ENCODE measurements around the gene KSR2. TPM values are rescaled to one million over a fixed set of nuclear protein-coding genes. Genes with fewer than 3 reads are reported as not detected.

Gene KSR2
- total and polyA plus RNA-seq, 2 of the 4 experiments (the other 2 are of a cell fraction), result not detected

- Histone ChIP-seq H4K20me1 (ENCODE audit: insufficient read depth, low read length) (no peaks in the 10 kb centered on the region), H2AK5ac (ENCODE audit: low read depth, low read length) (no peak overlapping the region), H4K8ac (ENCODE audit: low read depth in 2 of 2, low read length in 2 of 2) (no peak overlapping the region), H2AK9ac (replicated peaks; ENCODE audit: low read depth, low read length, poor library complexity) (no peak overlapping the region), H3K56ac (ENCODE audit: extremely low read depth, insufficient read depth, low read length) (no peak overlapping the region), H3K4ac (ENCODE audit: low read depth, low read length) (no peak overlapping the region), H3K4me1 (ENCODE audit: control insufficient read depth, insufficient read depth, low read length) (no peaks in the 10 kb centered on the region), H3K27ac (ENCODE audit: insufficient read depth, low read length) (no peak overlapping the region), H3K4me3 (ENCODE audit: insufficient read depth, low read depth, low read length) (no peak overlapping the region), H2BK5ac (ENCODE audit: low read depth, low read length, poor library complexity, severe bottlenecking) (no peak overlapping the region), H2BK20ac (ENCODE audit: low read depth, low read length) (no peak overlapping the region), H3K4me2 (ENCODE audit: low read depth, low read length) (no peak overlapping the region), H4K91ac (ENCODE audit: insufficient read depth, low read depth, low read length) (no peak overlapping the region), H3K14ac (replicated peaks; ENCODE audit: low read depth, low read length) (no peak overlapping the region), H2BK120ac (ENCODE audit: low read depth, low read length) (no peak overlapping the region), H3K23ac (ENCODE audit: low read depth, low read length) (no peak overlapping the region), H3K9me3 (ENCODE audit: control insufficient read depth, insufficient read depth, low read length) (peaks cover 29% of the 10 kb centered on the region), H4K5ac (ENCODE audit: low read depth, low read length) (no peak overlapping the region), H2BK15ac (ENCODE audit: low read depth, low read length) (no peak overlapping the region), H3K18ac (ENCODE audit: low read depth, low read length) (no peak overlapping the region), H3K9me1 (ENCODE audit: insufficient read depth, low read length) (no peaks in the 10 kb centered on the region), H3K9ac (ENCODE audit: low read depth, low read length) (no peak overlapping the region), H3K79me1 (ENCODE audit: low read depth in 1 of 2, low read length in 2 of 2) (no peaks in the 10 kb centered on the region), H2AFZ (replicated peaks; ENCODE audit: low read length, poor library complexity) (no peak overlapping the region), H3K36me3 (ENCODE audit: control insufficient read depth, insufficient read depth, low read length) (no peaks in the 10 kb centered on the region), H3K27me3 (ENCODE audit: control insufficient read depth, insufficient read depth, low read length) (no peaks in the 10 kb centered on the region)
- no TSS peak for BruUV-seq (replicated peaks)
- 0% methylated on average over 1 of the region's 2 CpGs; no CpG with 5 or more reads in 1 of the 2 experiments for WGBS, 2 experiments (ENCODE audit: extremely low coverage in 2 of 2, insufficient read length in 1 of 2)
- in situ Hi-C loops (cut with MboI; ENCODE audit: low sequenced_read_pairs) (no loop called here), intact Hi-C loops (cut with micrococcal nuclease) (no loop called here), dilution Hi-C loops (cut with HindIII; ENCODE audit: low sequenced_read_pairs, unreplicated experiment) (no loop called here)
- POLR2A ChIA-PET (ENCODE audit: unreplicated experiment), result no interaction called here
- DNase-seq (no peak), ATAC-seq (ENCODE audit: low read depth) (no peak)
- TF ChIP-seq POLR2A (IDR thresholded peaks at IDR 0.05; ENCODE audit: low read depth, low read length) (no peak), BHLHE40 (IDR thresholded peaks at IDR 0.05; ENCODE audit: low read depth, low read length) (no peak), CHD1 (IDR thresholded peaks at IDR 0.05; ENCODE audit: low read depth, low read length) (no peak), MAFK (IDR thresholded peaks at IDR 0.05; ENCODE audit: low read depth, low read length) (no peak), CEBPB (IDR thresholded peaks at IDR 0.05; ENCODE audit: low read depth, low read length) (no peak), USF2 (IDR thresholded peaks at IDR 0.05; ENCODE audit: low read depth, low read length) (no peak), FOS (IDR thresholded peaks at IDR 0.05; ENCODE audit: low read depth, low read length) (no peak), MXI1 (IDR thresholded peaks at IDR 0.05; ENCODE audit: borderline replicate concordance, low read depth, low read length) (no peak), RFX5 (IDR thresholded peaks at IDR 0.05; ENCODE audit: low read depth, low read length) (no peak), MAZ (IDR thresholded peaks at IDR 0.05; ENCODE audit: borderline replicate concordance, low read depth, low read length) (no peak), RCOR1 (IDR thresholded peaks at IDR 0.05; ENCODE audit: insufficient replicate concordance, low read length) (no peak), SMC3 (IDR thresholded peaks at IDR 0.05; ENCODE audit: low read depth, low read length) (no peak), RAD21 (IDR thresholded peaks at IDR 0.05; ENCODE audit: low read length) (no peak), NFE2L2 (IDR thresholded peaks at IDR 0.05; ENCODE audit: low read depth, low read length) (no peak)
- TF ChIP-seq, protein P1, sequence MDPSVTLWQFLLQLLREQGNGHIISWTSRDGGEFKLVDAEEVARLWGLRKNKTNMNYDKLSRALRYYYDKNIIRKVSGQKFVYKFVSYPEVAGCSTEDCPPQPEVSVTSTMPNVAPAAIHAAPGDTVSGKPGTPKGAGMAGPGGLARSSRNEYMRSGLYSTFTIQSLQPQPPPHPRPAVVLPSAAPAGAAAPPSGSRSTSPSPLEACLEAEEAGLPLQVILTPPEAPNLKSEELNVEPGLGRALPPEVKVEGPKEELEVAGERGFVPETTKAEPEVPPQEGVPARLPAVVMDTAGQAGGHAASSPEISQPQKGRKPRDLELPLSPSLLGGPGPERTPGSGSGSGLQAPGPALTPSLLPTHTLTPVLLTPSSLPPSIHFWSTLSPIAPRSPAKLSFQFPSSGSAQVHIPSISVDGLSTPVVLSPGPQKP (IDR thresholded peaks at IDR 0.05; ENCODE audit: borderline replicate concordance, low read depth, low read length), result no peak
- TF ChIP-seq, protein P2, sequence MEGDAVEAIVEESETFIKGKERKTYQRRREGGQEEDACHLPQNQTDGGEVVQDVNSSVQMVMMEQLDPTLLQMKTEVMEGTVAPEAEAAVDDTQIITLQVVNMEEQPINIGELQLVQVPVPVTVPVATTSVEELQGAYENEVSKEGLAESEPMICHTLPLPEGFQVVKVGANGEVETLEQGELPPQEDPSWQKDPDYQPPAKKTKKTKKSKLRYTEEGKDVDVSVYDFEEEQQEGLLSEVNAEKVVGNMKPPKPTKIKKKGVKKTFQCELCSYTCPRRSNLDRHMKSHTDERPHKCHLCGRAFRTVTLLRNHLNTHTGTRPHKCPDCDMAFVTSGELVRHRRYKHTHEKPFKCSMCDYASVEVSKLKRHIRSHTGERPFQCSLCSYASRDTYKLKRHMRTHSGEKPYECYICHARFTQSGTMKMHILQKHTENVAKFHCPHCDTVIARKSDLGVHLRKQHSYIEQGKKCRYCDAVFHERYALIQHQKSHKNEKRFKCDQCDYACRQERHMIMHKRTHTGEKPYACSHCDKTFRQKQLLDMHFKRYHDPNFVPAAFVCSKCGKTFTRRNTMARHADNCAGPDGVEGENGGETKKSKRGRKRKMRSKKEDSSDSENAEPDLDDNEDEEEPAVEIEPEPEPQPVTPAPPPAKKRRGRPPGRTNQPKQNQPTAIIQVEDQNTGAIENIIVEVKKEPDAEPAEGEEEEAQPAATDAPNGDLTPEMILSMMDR (conservative IDR thresholded peaks at IDR 0.05; ENCODE audit: low read depth, low read length), result no peak
- CTCF ChIA-PET, result no interaction called here
Measured at GRCh38 chr12:117574655-117575054, 394.1 kb downstream of the KSR2 start.

All from IMR-90 (cell line).